NCI-H2029 treated with DMSO at 0.1 percent for 48 hours (cell line): ENCODE results near the gene PPP6R2.

Experiments
- DNase-seq: peaks from one replicate; lab custom pipeline; 2025; lab: John Stamatoyannopoulos, UW

The PPP6R2 gene

DNA sequence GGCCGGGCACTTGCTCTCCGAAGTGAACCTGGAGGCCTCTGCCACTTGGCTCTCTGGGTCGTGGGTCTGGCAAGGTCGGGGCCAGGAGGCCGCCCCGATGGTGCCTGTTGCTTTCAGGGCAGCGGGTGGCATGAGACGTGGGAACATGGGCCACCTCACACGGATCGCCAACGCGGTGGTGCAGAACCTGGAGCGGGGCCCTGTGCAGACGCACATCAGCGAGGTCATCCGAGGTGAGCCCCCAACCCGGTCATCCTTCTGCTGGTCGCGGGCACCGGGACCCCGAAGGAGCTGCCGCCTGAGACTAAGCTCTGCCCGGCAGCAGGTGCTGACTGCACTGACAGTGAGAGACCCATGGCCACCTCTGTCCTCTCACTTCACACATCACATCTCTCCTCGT is 91.7 kb downstream of the PPP6R2 start:
- DNase-seq: no peak

DNA sequence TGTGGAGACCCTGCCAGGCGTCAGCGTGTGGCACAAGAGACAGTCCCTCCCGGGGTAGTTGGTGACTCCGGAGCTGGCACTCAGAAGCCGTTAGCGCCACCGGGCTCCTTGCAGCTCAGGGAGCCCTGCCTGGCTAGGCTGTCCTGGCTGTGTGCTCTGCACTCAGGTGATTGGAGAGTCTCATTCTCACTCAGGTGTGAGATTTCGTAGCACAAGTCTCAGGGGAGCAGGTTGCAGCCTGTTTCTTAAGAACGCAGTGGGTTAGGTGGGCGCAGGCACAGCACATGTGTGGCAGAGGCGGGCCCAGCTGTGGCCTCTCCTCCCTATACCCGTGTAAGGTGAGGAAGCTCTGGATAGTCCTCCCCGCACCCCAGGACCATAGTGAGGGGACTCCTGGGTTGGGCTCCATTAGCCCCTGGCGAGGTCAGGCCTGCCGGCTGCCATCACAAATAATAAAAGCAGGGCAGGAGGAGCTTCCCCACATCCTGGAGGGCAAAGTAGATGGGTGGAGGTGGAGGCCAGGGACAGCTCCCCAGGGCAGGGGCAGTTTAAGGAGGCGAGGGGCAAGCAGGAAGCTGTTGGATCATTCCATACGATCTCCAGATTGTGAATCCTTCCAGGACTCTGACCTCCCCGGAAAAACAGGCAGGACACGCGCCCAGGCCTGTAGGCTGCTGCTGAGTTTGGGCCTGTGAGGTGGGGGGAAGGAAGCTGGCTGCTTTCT is 92.3 kb downstream of the PPP6R2 start:
- no peak for DNase-seq

DNA sequence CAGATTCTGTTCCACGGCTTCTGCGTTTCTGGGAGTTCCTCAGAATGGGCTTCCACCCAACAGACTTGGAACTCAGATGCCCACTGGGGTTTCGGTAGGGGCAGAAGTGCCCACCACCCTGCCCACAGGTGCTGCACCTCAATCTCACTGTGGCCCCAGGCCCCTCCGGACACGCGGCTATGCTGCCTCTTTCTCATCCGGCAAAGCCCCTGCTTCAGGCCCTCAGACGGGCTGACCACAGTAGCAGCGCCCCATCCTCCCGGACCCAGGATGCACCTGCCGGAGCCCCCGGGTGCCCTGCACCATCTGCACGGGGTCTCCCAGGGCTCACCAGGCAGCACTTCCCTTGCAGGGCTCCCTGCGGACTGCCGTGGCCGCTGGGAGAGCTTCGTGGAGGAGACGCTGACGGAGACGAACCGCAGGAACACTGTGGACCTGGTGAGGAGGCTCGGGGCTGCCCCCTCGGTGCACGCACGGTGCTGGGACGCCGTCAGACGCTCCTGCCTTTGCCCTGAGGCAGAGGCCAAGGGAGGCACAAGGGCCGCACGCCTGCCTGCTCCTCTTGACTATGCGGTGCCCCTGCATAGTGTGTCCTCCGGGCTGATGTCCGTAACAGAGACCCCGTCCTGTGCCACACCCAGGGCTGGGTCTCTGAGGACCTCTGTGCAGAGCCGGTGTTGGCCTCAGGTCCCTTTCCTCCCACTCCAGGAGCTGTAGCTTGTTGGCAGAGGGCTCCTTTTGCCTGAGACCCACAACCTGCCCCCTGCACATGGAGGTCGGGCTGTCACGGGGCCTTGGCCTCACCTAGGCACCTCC is 93.1 kb downstream of the PPP6R2 start:
- no peak for DNase-seq

DNA sequence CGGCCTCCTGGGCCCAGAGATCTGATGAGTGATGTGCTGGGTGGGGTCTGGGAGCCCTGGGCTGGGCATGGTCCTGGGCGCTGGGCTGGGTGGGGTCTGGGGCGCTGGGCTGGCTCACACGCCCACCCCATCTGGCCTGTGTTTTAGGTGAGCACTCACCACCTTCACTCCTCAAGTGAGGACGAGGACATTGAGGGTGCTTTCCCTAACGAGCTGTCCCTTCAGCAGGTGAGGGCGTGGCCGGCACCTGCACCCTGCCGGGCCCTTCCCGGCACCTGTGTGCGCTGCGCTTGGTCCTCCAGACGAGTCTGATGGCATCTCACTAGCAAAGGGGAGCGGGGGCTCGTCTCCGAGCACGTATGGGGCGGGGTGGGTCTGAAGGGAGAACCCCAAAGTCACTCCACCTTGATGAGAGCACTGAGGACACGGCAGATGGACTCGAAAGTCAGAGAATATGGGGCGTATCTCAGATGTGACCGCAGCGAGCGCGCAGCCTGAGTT is 93.8 kb downstream of the PPP6R2 start:
- no peak for DNase-seq

DNA sequence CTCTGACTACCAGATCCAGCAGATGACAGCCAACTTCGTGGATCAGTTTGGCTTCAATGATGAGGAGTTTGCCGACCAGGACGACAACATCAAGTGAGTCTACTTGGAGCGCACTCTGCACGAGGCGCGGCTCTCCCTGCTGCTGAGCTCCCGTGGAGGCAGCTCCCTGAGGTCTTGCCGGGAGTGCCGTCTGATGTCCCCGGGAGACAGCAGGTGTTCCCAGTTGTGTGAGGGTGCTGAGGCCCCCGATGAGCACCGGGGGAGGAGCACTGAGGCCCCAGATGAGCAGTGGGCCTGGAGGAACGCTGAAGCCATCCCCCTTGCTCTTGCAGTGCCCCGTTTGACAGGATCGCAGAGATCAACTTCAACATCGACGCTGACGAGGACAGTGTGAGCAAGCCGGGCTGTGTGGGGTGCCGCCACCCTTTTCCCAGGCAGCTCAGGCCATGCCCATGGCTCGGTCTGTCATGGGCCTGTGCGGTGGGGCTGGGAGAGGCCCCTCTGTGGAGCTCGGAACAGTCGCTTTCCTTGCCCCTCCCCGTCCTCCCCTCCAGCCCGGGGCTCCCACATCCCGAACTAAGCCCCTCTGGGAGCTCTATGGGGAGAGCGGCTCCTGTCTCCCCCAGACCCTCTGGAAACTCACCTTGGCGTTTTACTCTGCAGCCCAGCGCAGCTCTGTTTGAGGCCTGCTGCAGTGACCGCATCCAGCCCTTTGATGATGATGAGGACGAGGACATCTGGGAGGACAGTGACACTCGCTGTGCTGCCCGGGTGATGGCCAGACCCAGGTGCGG is 94.6 kb downstream of the PPP6R2 start:
- no peak for DNase-seq

DNA sequence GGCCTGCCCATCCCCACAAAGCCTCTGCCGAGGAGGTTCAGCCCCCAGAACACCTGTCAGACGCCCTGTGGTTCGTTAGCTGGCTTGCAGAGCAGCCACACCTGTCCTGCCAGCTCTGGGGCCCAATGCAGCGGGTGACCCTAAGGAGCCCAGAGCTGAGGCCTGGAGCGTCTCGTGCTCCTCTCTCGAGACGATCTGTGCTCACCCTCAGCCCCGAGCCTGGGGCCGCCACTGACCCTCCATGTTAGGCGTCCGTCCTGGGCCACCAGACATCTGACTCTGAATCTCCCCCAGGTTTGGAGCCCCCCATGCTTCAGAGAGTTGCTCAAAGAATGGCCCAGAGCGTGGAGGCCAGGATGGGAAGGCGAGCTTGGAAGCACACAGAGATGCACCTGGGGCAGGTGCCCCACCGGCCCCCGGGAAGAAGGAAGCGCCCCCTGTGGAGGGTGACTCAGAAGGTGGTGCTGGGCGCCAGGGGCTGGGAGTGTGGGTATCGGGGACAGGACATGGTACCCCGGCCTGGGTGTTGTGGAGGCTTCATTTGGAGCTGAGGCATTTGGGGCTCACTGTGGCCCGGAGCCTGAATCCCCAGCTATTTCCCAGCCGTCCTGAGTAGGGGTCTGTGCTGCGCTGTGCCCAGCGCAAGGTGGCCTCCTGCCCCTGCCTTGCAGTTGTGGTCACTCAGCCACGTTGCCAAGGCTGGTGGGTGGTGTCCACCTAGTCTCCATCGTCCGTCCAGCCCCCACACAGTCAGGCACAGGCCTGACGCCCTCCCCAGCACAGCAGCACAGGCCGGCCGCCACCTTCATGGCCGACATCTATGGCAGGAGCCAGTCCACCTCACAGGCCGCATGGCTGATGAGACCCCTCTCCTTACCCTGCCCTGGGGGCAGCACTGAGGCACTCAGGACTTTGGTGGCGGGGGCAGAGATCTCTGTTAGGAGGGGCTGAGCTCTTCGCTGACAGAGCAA is 95.5 kb downstream of the PPP6R2 start:
- DNase-seq: no peak

DNA sequence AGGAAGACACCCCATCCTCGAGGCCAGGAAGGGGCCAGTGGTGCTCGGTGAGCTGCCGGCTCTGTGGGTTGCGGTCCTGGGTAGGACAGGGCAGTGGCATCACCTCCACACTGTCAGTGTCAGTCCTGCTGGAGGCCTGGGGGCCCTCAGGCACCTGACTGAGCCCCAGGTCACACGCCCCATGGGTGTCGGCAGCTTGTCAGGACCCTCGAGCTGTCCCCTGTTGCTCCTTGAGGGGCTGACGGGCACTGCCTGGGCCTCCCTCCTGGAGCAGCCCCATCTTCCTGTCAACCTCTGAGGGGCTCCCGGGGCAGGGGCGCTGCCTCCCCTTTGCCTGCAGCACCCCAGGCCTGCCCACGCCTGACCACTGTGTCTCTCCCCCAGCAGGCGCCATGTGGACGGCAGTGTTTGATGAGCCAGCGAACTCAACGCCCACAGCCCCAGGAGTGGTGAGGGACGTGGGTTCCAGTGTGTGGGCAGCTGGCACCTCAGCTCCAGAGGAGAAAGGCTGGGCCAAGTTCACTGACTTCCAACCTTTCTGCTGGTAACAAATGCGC is 96.3 kb downstream of the PPP6R2 start:
- DNase-seq: no peak

DNA sequence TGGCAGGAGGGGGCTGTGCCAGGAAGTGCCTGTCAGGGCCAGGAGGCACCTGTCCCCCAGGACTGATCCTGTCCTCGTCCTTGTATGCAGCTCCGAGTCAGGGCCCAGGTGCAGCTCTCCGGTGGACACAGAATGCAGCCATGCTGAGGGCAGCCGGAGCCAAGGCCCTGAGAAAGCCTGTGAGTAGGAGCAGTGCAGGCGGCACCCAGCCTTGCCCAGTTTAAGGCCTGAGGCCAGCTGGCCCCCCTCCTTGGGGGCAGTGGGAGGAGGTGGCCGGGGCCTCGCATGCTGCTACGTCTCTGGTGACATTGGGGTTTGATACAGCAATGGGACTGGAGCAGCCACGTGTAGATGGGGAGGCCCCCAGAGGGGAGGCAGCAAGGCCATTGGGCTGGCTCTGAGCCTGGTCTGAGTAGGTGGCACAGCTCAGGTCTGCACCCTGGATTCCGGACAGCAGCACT is 96.8 kb downstream of the PPP6R2 start:
- no peak for DNase-seq

DNA sequence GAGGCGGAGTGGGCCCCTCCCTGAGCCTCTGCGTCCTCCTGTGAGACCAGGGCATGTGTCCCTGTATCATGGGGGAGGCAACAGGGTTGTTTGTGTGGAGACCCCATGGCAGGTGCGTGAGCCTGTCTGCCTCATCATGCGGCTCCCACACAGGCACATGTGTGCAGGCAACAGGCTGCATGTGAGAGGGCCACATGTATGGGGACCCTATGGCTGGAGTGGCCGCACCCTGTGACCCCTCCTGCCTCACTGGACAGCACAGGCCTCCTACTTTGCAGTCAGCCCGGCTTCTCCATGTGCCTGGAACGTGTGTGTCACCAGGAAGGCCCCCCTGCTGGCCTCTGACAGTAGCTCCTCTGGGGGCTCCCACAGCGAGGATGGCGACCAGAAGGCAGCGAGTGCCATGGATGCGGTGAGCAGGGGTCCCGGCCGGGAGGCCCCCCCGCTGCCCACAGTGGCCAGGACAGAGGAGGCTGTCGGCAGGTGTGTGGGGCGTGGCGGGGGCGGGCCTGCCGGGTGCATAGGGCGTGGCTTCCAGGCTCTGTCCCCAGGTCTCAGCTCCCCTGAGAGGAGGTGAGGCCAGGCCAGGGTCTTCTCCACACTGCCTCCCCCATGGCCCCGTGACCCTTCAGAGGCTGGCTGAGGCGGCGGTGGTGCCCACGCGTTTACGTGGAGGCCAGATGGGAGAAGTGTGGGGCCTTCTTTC is 97.6 kb downstream of the PPP6R2 start:
- no peak for DNase-seq

DNA sequence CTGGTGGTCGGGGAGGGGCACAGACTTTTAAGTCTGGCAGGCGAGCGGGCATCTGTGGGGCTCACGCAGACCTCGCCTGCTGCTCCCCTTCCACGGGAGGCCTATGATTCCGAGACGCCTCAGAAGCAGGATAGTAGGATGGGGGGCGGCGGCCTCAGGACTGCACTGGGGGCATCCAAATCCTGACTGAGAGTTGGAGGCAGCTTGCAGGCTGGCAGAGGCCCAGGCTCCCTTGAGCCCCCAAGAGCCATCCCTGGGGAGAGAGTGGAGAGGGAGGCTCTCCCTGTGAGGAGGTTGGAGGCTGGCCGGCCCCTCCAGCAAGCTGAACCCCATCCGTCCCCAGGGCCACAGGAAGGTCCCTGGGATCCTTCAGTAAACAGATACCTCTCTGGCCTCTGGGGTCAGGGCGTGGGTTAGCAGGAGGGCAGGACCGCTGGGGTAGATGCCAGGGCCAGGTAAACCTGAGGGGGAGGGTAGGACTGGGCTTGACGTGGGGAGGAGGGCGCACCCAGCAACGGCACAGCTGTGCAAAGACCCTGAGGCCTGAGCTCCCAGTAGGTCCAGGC is 98.4 kb downstream of the PPP6R2 start:
- DNase-seq: no peak

DNA sequence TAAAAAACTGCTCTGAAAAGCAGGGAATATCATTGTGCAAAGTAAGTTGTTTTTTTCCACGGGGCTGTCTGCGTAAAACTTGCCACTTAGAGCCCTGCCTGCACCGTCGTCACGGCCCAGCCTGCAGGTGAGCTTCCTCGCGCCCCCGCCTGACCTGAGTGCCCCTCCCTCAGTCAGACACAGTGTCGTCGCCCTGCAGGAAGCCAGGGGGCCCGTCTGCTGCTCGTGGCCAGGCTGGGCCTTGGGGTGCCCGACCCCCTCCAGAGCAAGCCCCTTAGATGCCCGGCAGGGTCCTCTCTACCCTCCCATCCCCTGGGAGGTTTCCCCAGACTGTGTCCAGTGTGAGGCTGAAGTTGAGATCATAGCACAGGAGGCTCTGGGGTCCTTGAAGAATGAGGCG is 100.1 kb downstream of the PPP6R2 start:
- DNase-seq: no peak

DNA sequence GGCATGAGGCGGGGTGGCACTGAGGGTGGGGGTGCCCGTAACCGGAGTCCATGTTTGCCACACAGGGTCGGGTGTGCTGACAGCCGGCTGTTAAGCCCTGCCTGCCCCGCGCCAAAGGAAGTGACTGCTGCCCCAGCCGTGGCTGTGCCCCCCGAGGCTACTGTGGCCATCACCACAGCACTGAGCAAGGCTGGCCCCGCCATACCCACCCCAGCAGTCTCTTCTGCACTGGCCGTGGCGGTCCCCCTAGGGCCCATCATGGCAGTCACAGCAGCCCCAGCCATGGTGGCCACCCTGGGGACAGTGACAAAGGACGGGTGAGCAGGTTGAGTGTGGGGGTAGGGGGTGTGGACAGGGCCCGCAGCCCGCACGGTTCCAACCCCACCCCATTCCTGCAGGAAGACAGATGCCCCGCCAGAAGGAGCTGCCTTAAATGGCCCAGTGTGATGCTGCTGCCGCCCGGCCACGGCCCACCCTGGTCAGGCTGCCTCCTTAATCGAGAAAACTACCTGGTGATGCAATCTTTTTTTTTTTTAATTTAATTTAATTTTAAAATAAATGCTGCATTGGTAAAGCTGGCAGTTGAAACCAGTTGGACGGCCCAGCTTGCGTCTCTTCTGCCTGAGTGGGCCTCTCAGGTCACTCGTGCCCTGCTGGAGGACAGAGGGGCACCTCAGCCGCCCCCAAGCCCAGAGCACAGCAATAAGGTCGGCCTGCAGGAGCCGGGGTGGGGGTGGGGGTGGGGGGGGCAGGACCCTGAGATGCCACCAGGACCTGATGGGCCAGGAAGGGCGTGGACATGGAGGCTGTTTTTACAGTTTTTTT is 100.9 kb downstream of the PPP6R2 start:
- DNase-seq: no peak

DNA sequence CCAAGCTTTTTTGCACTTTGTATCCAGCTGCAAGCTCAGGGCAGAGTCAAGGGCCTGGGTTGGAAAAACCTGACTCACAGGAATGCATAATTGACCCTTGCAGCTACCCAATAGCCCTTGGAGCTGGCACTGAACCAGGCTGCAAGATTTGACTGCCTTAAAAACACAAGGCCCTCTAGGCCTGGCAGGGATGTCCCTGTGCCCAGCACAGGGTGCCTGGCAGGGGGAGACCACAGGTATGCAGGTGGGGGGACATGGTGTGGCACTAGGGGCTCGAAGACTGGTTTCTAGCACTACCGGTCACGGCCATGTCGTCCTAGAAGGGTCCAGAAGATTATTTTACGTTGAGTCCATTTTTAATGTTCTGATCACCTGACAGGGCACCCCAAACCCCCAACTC is 101.5 kb downstream of the PPP6R2 start:
- DNase-seq: no peak

DNA sequence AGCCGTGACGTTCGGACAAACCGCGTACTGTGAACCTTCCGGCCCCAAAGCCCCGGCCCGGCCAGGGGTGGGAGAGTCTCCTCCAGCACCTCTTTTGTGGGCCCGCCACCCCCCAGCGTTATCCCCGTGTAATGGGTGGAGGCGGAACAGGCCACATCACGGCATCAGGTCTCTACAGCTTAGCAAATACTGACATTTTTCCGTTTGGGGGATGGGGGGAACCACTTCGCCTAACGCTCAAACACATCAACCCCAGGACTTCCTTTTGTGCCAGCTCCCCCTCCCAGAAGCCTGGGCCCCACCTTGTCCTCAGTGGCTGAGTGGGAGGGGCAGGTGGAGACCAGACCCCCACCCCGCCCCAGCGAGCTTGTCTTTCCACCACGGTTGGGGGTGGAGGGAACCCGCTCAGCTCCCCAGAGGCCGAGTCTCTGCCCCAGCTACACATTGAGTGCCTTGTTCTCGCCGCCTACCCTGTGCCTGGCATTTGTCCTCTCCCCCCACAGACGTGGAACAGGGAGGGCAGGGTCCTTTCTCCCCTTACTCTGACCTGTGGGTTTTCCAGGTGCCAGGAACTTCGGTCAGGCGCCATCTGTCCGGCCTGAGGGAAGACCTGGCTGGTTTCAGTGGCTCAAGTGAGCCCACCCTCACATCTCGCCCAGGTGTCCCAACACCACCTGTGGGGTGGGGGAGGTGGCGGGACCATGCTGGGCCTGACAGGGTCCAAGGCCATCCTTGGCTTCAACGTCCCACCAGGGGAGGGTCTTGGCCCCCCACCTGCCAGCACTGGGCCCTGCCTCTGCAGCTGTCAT is 102.1 kb downstream of the PPP6R2 start:
- DNase-seq: no peak

DNA sequence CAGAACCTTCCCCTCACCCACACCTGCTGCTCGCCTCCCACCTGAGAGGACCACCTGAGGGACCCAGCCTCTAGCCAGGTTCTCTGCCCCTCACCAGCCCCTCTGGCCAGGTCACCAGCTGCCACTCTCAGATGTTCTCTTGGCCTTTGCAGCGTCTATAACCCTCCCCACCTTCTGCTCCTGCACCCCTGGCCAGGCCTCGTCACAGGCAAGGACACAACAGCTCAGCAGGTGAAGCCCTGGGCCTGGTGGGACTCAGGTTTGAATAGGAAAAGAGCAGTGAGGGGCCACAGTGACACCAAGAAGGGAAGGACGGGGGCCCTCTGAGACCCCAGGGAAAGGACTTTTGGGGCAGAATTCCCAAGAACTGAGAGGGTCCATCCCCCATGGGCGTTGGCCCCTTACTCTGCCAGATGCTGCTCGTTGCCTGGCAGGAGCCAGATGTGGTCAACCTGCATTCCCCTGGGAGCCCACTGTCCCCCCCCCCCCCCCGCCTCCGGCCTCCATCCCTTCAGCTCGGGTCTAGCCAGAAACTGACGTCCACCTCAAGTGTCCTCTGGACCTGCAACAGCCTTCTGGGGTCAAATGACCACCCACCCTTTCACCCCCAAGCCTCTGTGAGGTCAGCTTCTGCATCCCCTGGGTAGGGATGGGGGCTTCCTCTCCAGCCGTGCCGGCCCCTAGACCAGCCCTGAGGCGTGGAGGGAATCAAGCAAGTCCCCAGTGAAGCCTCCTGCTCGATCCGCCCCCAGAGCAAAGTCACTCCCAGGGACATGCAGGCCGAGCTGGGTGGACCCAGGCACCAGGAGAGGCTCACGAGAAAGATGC is 103.0 kb downstream of the PPP6R2 start:
- DNase-seq: no peak

DNA sequence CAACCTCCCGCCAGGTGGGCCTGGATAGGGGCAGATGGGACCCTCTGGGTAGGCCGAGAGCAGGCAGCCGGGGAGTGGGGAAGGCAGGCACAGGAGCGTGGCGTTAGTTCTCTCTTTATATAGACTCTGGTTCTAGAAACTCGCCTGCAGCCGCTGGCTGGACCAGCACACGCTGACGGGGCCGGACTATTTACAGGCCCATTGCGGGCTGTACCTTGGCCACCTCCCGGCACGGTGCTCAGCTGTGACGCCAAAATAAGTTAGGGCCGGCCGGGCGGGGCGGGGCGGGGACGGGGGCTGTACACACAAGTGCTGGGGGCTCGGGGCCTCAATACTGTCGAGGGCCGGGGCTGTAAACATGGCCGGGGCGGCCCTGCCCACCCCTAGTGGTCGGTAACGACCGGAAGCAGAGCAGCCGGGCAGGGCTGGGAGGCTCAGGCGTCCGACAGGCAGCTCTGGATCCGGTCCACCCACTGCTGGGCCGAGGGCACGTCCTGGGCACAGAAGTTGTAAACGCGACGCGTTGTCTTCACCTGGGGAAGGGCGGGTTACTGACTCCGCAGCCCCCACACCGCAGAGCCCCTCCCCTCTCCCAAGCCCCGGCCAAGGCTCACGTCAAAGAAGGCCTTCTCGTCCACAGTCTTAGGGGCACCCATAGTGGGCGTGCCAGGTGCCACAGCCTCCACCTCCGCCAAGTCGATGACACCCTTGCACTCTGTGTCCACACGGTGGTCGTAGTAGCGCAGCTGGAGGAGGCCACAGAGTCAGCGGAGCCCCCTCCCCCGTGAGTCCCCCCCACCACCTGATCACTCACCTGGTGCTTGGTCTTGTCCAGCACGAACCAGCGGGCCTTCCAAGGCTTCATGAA is 103.8 kb downstream of the PPP6R2 start:
- DNase-seq: no peak
